ENCODE results near the gene ABCA2. TPM values are rescaled to one million over a fixed set of nuclear protein-coding genes. Genes with fewer than 3 reads are reported as not detected.

The ABCA2 gene
- total RNA-seq, 4 donors from 2014 or later, result 13.5 to 24.3 (median 19.3) TPM

GRCh38 chr9:136971746-136972145, 56.3 kb downstream of the ABCA2 start:
- Histone ChIP-seq H3K4me3 (no peak overlapping the region), H3K4me1 (peaks cover 0 to 17% (median 0%) of the 10 kb centered on the region in 3 donors), H3K36me3 (no peaks in the 10 kb centered on the region), H3K27me3 (peaks cover 32% of the 10 kb centered on the region), H3K27ac (no peak overlapping the region), H3K9me3 (no peaks in the 10 kb centered on the region)
- TF ChIP-seq POLR2A (IDR thresholded peaks at IDR 0.05) (no peak), POLR2AphosphoS5 (IDR thresholded peaks at IDR 0.05) (no peak), EP300 (IDR thresholded peaks at IDR 0.05) (no peak)
- TF ChIP-seq, protein P1, sequence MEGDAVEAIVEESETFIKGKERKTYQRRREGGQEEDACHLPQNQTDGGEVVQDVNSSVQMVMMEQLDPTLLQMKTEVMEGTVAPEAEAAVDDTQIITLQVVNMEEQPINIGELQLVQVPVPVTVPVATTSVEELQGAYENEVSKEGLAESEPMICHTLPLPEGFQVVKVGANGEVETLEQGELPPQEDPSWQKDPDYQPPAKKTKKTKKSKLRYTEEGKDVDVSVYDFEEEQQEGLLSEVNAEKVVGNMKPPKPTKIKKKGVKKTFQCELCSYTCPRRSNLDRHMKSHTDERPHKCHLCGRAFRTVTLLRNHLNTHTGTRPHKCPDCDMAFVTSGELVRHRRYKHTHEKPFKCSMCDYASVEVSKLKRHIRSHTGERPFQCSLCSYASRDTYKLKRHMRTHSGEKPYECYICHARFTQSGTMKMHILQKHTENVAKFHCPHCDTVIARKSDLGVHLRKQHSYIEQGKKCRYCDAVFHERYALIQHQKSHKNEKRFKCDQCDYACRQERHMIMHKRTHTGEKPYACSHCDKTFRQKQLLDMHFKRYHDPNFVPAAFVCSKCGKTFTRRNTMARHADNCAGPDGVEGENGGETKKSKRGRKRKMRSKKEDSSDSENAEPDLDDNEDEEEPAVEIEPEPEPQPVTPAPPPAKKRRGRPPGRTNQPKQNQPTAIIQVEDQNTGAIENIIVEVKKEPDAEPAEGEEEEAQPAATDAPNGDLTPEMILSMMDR (IDR thresholded peaks at IDR 0.05), result no peak
- ATAC-seq, result no peak
- WGBS, 2 donors (ENCODE audit: low coverage in 1 of 2), result 70% methylated on average over 8 of the region's 14 CpGs; no CpG with 5 or more reads in 1 of the 2 donors

DNA sequence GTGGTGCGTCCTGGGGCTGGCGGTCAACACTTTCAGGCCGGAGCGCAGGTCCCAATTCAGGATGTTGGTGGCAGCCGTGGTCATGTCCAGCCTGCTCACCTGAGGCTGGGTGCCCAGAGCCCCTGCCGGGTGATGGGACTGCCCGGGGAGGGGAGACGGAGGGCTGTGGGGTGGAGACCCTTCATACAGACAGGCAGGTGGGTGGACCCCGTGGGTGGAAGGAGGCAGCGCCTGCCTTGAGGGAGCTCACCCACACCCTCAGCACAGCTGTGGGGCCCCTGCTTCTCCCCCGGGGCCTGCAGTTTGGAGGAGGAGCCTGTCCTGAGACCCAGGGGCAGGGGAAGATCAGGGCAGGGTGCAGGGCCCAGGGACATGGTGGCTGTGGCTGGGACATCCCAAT, 57.7 kb downstream of the ABCA2 start:
- peaks cover 44% of the 10 kb centered on the region for H3K27me3 ChIP-seq
- no CpG with 5 or more reads among the region's 11 CpGs for WGBS, 2 donors (ENCODE audit: low coverage in 1 of 2)
- H3K4me1 ChIP-seq, result peaks cover 0 to 12% (median 5%) of the 10 kb centered on the region in 3 donors
- ATAC-seq, result no peak
- H3K36me3 ChIP-seq, result no peaks in the 10 kb centered on the region
- no peaks in the 10 kb centered on the region for H3K9me3 ChIP-seq
- H3K4me3 ChIP-seq, result no peak overlapping the region
- TF ChIP-seq POLR2A (IDR thresholded peaks at IDR 0.05) (no peak), POLR2AphosphoS5 (IDR thresholded peaks at IDR 0.05) (no peak), EP300 (IDR thresholded peaks at IDR 0.05) (no peak)
- TF ChIP-seq, protein P1 (IDR thresholded peaks at IDR 0.05), result no peak
- H3K27ac ChIP-seq, result no peak overlapping the region

- peaks cover 48% of the 10 kb centered on the region for H3K27me3 ChIP-seq
- no peak overlapping the region for H3K4me3 ChIP-seq
- no peak overlapping the region for H3K27ac ChIP-seq
- no peaks in the 10 kb centered on the region for H3K9me3 ChIP-seq
- WGBS, 2 donors (ENCODE audit: low coverage in 1 of 2), result no CpG with 5 or more reads among the region's 5 CpGs
- H3K4me1 ChIP-seq, result peaks cover 0 to 8% (median 5%) of the 10 kb centered on the region in 3 donors
- no peaks in the 10 kb centered on the region for H3K36me3 ChIP-seq
- TF ChIP-seq, protein P1 (IDR thresholded peaks at IDR 0.05), result no peak
- TF ChIP-seq POLR2AphosphoS5 (IDR thresholded peaks at IDR 0.05) (no peak), POLR2A (IDR thresholded peaks at IDR 0.05) (no peak), EP300 (IDR thresholded peaks at IDR 0.05) (no peak)
- no peak for ATAC-seq
These were observed 58.3 kb downstream of the ABCA2 start for GRCh38 chr9:136969774-136970173.

DNA sequence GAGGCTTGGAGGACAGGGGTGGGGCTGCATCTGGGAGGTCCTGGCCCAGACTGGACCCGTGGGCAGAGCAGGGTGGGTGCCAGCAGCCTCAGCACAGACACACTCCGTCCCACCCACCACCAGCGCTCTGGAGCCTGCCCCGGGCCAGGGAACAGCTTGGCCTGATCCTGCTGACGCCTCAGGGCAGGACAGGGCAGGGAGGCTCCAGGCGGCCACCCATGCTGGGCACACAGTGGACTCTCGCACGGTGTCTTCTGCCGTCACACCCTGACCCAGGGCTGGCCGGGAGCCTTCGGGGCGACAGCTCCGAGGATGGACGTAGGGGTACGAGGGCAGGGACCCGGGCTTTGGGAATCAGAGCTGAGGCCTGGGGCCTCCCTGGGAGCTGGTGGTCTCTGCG, 58.9 kb downstream of the ABCA2 start:
- no peak for ATAC-seq

More for the DNA sequence above, 58.9 kb downstream of the ABCA2 start:
- H3K9me3 ChIP-seq, result no peaks in the 10 kb centered on the region
- no peak overlapping the region for H3K4me3 ChIP-seq
- TF ChIP-seq POLR2A (IDR thresholded peaks at IDR 0.05) (no peak), EP300 (IDR thresholded peaks at IDR 0.05) (no peak), POLR2AphosphoS5 (IDR thresholded peaks at IDR 0.05) (no peak)
- TF ChIP-seq, protein P1 (IDR thresholded peaks at IDR 0.05), result no peak
- peaks cover 48% of the 10 kb centered on the region for H3K27me3 ChIP-seq
- H3K36me3 ChIP-seq, result no peaks in the 10 kb centered on the region
- H3K27ac ChIP-seq, result no peak overlapping the region
- H3K4me1 ChIP-seq, result peaks cover 0 to 8% (median 5%) of the 10 kb centered on the region in 3 donors
- 64% methylated on average over 8 of the region's 17 CpGs; no CpG with 5 or more reads in 1 of the 2 donors for WGBS, 2 donors (ENCODE audit: low coverage in 1 of 2)
